HG03135 (cell line): ENCODE data around the gene PLCL2.
"Not testable (repeated sequence)": the region's sequence is repeated elsewhere in the genome, so short reads cannot be mapped to it uniquely, and the experiment has no call there.

ENCODE experiments used
- ATAC-seq: cut with Tn5 transposase; IDR thresholded peaks from one replicate; pipeline ENCODE4 v1.9.1; 2021; ENCODE audit warnings: mild to moderate bottlenecking, moderate library complexity; ENCODE audit not compliant: unreplicated experiment

The PLCL2 gene

DNA sequence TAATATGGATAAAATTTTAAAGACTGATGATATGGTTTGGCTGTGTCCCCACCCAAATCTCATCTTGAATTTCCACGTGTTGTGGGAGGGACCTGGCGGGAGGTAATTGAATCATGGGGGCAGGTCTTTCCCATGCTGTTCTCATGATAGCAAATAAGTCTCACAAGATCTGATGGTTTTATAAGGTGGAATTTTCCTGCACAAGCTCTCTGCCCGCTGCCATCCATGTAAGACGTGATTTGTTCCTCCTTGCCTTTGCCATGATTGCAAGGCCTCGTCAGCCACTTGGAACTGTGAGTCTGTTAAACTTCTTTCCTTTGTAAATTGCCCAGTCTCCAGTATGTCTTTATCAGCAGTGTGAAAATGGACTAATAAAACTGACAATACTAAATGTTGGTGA lies 222.0 kb downstream of the PLCL2 start:
- not testable (repeated sequence) for ATAC-seq

DNA sequence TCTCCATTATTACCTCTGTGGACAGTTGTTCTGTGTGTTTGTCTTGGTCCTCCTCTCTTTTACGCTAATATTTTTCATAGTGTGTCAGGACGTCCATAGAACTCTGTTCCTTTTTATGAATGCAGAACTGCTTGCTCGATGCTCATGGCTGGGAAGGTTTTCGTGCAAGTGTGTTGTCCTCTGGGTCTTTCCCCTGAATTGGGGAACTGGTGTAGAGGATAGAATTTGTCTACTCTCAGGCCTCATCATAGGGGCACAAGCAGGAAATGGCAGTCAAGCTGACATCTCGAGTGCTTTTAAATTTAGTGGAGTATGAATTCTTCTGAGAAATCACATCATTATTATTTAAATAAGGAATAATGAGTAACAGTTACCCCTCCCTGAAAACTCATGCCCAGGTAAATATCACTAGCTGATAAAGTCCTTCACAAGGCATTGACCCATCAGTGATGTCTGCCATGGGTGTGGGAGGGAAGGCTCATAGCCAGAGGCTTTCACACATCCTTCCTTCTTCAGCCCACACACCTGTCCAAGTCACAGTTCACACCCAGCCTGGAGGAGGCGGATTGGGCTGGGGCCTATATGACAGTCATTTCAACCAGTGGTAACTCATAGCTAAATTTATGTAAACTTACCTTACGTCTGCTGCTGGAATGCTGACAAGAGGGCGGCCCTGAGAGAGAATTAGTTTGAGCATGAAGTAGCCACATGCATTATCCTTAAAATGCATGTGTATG lies 226.1 kb downstream of the PLCL2 start:
- ATAC-seq = no peak

DNA sequence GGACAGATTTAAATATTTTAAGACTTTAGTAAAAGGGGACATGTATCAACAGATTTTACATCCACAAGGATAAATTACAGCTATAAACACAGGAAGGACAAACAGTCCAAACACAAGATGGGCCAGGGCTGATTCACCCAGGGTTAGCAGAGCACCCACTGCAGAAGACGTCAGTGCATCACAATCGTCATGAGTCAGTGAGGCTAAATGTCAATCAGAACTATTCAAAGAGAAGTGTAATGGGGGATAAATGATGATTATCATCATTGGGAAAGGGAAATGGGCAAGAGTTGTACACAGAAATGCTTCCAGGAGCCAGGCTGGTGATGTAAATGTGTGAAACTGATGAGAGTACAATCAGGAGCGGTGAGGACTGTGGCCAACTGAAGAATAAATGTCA lies 226.8 kb downstream of the PLCL2 start:
- no peak for ATAC-seq

DNA sequence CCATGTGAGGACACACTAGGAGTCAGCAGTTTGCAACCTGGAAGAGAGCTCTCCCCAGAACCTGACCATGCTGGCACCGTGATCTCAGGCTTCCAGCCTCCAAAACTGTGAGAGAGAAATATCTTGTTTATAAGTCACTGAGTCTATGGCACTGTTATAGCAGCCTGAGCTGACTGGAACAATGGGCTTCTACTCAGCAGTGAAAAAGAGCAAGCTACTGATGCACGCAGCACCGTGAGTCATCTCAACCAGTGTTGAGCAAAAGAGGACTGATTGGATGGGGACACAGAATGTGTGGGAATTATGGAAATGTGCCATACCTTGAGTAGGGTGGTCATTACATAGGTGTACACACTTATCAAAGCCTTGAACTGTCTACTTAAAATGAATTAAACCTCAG lies 230.4 kb downstream of the PLCL2 start:
- ATAC-seq = no peak

DNA sequence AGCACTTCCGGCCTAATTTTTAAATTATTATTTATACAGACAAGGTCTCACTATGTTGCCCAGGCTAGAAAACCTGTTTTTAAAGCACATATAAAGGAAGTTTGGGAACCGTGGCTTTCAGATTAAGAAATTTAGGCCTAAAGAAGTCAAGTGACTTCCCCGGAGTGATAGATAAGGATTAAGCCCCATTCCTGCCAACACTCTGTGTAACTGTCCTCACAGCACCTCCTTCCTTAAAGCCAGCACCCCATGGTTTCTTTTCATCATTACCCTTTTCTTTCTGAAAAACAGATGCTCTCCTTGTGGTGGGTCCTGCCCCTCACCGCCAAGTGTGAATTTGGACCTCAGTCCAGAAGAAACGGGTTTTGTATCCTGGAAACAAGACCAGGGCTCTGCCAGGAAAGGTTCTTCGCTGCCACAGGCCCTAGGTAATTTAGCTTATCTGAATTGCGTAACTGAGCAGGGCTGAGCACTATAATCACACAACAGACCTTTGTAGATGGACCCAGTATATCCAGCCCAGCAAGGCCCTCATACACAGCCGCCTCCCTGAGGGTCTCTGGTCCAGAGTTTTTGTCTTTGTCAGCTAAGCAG lies 231.3 kb downstream of the PLCL2 start:
- ATAC-seq = no peak

DNA sequence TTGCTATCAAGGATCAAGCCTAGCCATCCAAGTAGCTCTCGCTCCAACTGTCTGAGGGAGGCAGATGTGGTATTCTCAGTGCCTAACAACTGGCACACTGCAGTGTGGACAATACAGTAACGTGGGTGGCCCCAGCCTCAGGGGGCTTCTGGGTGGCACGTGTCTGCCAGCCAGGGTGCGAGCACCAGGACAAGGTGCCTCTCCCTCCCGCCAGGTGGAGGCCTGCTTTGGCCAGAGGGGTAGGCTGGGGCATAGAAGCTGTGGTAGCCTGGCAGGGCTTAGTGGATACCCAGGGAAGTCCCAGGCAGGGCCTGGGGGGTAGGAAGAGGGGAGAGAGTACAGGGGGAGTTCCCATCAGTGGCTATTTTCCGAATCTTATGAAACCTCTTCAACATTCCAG lies 234.0 kb downstream of the PLCL2 start:
- ATAC-seq = no peak

DNA sequence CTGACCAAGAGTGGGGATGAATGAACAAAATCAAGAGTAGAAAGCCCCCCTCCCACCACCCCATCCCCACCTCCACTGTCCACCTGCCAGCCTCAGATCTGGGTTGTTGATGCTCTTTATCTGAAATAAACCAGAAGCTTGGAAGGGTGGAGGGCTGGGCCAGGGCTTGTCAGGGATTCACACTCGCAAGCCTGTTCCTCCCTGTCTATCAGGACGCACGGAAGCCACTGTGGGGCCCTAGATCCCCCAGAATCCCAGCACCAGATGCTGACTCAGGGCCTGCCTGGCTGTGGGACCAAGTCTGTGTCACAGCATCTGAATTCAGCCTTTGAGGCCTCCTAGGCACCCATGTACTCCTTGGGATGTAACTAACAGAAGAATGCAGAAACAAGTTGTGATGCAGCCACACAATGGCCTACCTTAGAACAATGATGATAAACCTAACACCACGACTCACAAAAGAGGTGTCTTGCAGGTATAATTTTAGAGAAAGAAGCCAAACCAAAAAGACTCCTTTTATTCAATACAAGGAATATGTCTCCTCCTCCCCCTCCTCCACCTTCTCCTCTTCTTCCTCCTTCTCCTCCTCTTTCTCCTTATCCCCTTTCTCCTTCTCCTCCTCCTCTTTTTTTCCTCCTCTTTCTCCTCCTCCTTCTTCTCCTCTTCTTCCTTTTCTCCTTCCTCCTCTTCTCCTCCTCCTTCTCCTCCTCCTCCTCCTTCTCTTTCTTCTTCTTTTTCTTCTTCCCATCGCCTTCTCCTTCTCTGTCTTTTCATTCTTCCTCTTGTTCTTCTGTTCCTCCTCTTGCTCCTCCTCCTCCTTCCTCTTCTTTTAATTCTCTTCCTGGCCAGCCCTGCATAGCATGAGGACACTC lies 234.7 kb downstream of the PLCL2 start:
- ATAC-seq = no peak

DNA sequence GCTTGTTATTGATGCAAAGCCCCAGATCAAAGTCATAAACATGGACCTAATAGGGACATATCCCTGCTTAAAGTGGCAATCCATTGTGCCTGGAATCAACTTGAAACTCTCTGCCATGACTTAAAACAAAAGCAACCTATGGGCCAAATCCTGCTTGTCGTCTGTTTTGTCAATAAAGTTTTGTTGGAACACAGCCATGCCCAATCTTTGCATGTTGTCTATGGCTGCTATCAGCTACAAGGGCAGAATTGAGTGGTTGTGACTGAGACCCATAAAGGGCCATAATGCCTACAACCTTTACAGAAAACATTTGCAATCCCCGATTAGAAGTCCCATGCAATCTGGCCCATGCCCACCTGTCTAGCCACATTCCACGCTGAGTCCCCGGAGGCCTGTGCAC lies 235.4 kb downstream of the PLCL2 start:
- ATAC-seq = no peak

DNA sequence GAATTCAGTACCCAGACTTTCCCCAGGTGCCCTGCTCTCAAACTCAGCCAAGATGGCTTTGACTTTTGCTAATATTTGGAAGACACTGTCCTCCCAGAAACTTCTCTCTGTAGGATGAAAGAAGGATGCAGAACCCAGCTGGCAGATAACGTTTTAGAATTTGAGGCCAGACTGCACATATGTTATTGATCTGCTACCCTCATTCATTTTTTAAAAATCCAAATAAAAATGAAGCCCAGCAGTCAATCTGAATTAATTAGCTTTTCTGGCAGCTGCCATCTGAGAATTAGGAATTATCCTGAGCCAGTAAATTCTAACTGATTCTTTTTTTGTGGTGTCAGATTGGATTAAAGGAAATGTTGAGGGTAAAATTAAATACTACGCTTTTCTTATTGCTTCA lies 236.6 kb downstream of the PLCL2 start:
- no peak for ATAC-seq

DNA sequence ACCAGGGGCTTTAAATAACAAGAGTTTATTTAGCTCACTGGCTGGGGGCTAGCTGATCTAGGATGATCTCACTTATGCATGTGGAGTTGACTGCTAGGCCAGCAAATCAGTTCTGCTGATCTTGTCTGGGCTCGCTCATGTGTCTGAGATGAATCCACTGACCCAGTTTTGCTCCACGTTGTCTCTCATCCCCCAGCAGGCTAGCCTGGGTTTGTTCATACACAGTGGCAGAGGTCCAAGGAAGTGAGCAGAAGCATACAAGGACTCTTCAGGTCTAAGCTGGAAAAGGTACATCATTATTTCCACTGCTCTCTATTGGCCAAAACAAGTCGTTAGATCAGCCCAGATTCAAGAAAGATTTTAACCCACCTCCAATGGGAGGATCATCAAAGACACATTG lies 238.0 kb downstream of the PLCL2 start:
- ATAC-seq = no peak

DNA sequence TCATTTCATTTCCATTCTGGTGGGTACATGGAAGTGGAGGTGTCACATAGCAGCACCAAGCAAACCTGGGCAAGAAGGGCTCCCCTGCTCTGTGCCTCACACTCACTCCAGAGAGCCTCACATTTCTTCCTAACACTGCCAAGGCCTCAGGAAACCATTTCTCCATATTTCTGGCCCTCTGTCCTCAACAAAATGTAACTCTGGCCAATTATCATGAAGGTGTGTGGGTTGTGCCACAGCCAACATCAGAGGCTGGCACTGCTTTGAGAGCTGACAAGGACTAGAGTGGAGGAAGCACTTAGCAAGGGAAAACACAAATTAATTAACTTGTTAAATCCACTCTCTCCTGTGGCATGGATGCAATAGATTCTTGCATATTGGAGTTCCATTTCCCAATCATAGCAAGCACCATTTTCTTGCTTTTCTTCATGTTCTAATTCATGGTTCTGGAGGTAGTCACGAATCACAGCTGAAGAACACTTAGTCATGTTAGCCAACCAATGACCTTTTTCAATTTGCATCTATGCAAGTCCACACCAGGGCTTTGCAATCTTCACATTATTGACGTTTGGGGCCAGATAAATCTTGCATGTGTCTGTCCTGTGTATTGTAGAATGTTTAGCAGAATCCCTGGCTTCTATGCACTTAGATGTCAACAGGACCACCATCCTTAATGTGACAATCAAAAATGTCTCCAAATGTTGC lies 241.1 kb downstream of the PLCL2 start:
- ATAC-seq = no peak

DNA sequence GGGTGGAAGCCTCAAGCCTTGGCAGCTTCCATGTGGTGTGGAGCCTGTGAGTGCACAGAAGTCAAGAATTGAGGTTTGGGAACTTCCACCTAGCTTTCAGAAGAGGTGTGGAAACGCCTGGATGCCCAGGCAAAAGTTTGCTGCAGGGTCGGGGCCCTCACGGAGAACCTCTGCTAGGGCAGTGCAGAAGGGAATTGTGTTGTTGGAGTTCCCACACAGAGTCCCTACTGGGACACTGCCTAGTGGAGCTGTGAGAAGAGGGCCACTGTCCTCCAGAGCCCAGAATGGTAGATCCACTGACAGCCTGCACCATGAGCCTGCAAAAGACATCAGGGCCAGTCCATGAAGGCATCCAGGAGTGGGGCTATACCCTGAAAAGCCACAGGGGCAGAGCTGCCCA lies 243.9 kb downstream of the PLCL2 start:
- not testable (repeated sequence) for ATAC-seq

DNA sequence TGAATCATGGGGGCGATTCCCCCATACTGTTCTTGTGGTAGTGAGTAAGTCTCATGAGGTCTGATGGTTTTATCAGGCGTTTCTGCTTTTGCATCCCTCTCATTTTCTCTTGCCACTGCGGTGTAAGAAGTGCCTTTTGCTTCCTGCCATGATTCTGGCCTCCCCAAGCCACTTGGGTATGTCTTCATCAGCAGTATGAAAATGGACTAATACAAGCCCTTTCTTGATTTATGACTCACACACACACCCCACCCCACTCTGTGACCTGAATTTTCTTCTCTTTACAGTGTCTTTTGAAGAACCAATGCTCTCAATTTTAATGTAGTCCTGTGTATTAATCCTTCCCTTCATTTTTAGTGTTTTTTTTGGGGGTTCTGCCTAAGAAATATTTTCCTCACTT lies 244.8 kb downstream of the PLCL2 start:
- ATAC-seq = no peak

DNA sequence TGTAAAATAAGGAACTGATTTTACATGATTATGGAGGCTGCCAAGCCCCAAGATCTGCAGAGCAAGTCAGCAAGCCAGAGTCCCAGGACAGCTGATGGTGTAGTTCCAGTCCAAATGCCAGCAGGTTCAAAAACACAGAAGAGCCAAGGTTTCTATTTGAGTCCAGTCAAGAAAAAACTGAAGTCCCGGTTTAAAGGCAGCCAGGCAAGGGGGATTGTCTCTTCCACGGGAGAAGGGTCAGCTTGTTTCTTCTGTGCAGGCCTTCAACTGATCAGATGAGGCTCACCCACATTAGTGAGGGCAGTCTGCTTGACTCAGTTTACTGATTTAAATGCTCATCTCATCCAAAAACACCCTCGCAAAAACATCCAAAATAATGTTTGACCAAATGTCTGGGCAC lies 246.2 kb downstream of the PLCL2 start:
- ATAC-seq = no peak

DNA sequence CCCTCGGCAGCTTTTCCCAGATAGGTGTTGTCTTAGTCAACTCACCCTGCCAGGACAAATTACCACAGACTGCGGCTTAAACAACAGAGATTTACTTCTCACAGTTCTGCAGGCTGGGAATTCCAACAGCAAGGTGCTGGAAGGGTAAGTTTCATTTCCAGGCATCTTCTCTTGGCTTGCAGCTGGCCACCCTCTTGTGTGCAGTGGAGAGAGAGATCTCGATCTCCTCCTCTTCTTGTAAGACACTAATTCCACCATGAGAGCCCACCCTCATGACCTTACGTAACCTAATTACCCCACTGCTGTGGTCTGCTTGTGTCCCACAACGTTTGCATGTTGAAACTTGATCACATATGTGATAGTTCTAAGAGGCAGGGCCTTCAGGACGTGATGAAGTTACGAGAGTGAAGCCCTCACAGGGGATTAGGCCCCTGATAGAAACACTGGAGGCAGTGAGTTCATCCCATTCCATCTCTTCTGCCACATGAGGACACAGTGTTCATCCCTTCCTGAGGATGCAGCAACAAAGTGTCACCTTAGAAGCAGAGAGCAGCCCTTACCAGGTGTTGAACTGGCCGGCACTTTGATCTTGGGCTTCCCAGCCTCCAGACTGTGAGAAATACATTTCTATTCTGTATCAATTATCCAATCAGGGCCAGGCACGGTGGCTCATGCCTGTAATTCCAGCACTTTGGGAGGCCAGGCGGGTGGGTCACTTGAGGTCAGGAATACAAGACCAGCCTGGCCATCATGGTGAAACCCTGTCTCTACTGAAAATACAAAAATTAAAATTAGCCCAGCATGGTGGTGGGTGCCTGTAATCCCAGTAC lies 247.7 kb downstream of the PLCL2 start:
- ATAC-seq = no peak

DNA sequence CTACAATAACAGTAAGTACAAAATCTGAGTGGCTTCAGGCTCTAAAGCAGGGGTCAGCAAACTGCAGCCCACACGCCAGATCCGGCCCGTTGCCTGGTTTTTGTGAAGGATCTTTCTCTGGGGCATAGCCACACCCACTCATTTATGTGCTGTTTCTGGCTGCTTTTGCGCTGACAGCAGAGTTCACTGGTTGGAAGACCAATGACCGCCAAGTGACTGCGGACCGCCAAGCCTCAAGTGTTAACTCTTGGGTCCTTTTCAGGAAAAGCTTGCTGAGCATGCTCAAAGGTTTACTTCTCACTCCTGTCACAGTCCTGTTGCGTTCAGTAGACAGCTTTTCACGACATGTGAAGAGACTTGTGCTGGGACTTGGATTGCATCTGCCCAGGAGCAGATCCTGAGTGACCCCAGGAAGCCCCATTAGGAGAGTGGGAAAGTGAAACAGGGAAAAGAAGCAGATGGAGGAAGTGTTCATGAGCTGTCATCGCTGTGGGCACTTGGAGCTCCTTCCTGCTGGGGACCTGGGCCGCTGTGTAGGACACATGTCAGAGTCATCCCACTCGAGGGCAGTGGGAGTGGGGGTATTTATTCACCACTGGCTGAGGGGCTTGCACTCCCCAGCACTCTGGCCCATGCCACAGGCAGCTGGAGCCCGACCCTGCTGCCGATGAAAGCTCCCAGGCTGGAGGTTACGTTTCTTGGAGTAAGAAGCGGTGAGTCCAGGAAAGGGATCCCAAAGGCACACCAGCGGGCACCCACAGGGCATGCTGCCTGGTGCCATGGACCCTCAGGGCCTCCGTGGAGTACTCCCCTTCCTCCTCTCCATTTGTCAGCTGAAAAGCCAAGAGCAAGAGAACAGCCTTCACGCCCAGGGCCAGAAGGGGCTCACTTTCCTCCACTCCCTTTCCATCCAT lies 249.1 kb downstream of the PLCL2 start:
- ATAC-seq = no peak

DNA sequence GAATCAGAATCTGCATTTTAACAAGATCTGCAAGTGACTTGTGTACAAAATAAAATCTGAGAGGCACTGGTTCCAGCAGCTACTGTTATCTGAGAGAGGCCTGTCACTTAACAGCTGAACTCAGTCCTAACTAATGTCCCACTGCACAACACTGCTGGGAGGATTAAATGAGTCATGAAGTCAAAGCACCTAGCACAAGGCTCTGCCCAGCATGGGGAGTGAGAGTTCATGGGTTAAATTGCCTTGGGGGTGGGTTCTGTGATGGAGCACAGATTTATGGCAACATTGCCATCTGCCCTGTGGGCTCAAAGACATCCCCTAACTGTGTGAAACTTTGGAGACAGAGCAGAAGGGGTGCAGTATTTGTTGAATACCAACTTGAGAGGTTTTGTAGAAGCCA lies 250.9 kb downstream of the PLCL2 start:
- ATAC-seq = no peak

DNA sequence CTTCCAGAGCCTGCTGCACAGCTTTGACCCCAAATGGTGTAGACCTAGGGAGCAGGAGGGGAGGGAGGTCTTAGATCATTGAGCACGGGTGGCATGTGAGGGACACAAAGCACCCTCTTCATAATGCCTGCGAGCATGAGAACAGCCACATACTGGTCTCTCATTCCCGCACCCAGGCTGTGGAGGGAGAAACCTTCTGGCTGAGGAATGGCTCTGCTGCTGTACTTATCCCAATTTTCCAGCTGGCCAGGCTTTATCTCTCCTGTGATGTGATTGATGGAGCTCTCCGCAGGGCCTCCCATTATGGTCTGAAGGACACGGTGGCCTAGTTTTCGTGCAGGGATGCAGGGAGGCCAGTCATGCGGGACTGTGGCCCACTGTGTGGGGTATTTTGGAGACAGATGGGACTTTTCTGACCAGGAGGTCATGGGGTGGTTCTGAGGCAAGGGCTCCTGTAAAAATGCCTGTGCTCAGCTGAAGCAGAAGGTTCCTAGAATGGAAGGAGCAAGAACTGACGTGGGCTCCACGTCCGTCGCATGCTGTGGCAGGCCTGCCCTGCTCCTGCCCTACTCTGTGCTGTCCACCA lies 251.5 kb downstream of the PLCL2 start:
- no peak for ATAC-seq

DNA sequence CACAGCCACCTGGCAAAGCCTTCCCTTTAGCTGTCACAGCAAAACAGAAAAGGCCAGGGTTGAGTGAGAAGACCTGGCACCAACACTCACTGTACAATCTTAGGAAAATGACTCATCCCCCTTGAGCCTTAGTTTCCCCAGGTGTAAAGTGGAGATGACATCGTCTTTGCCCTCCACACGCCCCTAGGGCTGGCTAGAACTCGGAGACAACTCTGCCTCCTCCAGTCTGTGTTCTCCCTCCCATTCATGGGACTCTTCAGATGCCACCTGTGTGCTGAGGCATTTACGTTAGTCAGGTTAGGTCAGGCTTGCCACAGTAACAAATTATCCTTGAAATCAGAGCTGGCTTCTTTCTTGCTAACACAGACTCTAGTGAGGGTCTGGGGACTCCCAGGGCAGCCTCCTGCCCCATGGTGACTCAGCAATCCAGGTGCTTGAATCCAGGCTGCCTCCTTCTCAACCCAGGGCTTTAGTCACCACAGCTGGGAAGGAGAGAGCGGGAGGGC lies 252.6 kb downstream of the PLCL2 start:
- no peak for ATAC-seq
